GM10266 (cell line): Measurements from ENCODE around the gene YBX2.
"Not testable (repeated sequence)": the region's sequence is repeated elsewhere in the genome, so short reads cannot be mapped to it uniquely, and the experiment has no call there.

Source experiments
- DNase-seq: peaks from one replicate; pipeline ENCODE4 v3.0.0; 2012; ENCODE audit errors: extremely low spot score
- TF ChIP-seq, protein P1 (sequence below): IDR thresholded peaks from 2 replicates; pipeline ENCODE4 v1.5.1; 2012; ENCODE audit warnings: mild to moderate bottlenecking, low read depth; ENCODE audit not compliant: control insufficient read depth, insufficient read depth; ENCODE audit errors: missing control alignments

Gene YBX2

DNA sequence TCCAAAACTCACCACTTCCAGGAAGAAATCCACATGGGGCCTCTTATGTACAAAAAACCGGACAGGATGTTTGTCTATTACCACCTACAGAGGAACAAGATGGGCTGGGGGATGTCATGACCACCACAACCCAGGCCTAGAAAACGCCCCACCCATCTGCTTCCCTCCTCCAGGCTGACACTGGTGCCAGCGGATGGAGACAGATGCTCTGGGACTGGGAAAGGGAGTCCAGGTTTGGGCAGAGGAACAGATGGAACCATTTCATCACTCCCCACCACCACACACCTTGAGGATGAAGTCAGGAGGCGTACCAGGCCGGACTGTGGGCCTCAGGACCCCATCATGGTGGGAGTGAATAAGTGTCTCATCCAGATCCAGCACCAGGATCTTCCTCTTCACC lies 47.7 kb downstream of the YBX2 start:
- TF ChIP-seq, protein P1, sequence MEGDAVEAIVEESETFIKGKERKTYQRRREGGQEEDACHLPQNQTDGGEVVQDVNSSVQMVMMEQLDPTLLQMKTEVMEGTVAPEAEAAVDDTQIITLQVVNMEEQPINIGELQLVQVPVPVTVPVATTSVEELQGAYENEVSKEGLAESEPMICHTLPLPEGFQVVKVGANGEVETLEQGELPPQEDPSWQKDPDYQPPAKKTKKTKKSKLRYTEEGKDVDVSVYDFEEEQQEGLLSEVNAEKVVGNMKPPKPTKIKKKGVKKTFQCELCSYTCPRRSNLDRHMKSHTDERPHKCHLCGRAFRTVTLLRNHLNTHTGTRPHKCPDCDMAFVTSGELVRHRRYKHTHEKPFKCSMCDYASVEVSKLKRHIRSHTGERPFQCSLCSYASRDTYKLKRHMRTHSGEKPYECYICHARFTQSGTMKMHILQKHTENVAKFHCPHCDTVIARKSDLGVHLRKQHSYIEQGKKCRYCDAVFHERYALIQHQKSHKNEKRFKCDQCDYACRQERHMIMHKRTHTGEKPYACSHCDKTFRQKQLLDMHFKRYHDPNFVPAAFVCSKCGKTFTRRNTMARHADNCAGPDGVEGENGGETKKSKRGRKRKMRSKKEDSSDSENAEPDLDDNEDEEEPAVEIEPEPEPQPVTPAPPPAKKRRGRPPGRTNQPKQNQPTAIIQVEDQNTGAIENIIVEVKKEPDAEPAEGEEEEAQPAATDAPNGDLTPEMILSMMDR, result no peak
- DNase-seq, result no peak

DNA sequence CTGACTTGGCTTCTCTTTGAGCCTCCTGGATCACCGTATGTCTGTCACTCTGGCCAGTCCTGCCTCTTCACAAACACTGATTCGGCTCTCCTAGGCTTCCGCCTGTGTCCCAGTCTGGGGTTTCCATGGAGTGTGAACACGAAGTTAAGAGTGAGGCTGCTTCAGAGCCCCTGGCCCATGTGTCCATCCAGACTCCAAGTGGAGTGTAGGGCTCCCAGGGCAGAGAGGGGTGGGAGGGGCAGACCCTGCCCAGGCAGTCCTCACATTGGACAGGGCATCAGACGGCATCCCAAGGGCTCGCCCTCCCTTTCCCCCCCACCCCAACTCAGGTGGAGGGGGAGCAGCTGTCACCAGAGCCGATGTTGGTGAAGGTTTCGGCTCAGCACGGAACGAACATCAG lies 50.6 kb downstream of the YBX2 start:
- DNase-seq, result not testable (repeated sequence)

DNA sequence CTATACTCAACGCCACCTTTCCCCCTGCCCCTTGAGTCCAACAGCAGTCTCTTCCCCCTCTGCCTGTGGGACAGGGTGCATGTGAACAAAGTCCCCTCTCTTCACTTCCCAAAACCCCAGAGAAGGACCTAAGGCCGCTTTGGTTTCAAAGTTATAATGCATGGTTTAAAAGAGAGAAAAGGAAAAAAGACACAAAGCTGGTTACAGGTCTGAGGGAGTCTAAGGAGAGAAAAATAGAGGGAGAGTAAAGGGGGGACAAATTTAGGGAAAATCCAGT lies 51.0 kb downstream of the YBX2 start:
- TF ChIP-seq, protein P1, result no peak

DNA sequence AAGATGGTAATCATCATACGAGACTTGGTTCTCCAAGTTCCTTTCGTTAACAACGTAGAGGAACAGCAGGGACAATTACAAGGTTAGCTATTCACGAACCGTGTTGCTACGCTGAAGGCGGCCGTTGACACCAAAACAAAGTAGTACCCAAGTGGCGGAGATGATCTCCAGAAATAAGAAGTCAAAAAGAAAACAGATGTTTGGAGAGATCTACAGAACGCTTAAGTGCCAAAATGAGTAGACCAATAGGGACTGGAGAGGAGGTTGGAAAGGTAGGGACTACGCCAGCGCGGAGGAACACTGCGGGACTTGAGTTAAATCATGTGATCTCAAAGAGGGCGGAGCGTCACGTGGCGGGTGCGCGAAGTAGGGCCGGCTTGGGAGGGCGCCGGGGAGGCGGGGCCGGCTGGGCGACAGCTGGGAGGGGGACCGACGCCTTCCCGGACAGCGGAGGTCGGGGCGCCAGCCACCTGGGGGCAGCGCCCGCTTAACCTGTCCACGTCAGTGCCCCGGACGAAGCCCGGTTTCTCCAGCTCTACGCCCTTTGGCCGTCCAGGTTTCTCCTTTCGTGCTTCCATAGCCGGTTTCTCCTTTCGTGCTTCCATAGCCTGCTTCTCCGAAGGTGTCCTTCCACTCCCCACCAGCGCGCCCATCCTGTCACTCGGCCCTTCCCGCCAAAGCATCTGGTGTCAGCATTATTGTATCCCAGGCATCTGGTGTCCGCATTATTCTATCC lies 51.6 kb downstream of the YBX2 start:
- DNase-seq, result peak; percentile 92
- TF ChIP-seq, protein P1, result peak; percentile 7

More for the DNA sequence above, 51.0 kb downstream of the YBX2 start:
- DNase-seq, result no peak

DNA sequence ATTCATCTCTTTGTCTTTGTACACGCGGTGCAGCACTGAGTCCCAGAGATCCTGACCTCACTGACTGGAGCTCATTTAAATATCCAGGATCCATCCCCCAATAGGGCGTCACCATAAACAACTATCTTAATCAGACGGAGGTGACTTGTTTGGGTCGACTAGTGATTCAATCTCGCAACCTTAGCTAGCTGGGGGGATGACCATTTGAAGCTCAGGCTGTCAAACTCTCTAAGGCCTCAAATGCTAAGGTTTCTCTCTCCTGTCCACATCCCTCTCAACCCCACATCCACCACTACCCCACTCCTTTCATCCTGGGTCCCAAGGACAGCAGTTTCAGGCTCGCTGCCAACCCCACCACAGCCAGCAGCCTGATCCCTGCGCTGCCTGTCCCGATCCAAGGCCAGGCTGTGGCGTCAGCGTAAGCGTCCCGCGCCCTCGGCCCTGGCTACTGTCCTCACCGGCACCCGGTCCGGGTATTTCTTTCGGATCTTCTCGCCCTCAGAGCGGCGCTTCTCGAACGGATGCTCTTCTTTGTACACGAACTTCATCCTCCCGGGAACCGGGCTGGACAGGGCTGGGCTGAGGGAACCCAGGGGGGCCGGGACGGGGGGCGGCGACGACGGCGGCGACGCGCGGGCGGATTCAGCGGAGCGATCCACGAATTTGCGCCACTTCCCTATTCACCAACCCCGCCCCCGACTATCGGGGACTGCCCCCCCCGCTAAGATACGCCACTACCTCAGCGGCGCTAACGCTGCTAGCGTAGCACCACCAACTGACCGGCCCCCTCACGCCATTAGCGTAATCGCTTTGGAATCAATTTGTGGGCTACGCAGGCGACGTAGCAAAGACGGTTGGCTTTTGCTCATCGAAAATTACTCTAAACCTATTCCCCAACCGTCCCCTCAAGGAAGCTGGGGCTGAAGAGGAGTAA lies 52.4 kb downstream of the YBX2 start, which contains the start of gene GABARAP:
GABARAP (minus strand) TSS at position 667 of the 934 bp plus-strand sequence; CDS start at position 548, 119 bp downstream.
- DNase-seq, result peak; percentile 85
- TF ChIP-seq, protein P1, result no peak

DNA sequence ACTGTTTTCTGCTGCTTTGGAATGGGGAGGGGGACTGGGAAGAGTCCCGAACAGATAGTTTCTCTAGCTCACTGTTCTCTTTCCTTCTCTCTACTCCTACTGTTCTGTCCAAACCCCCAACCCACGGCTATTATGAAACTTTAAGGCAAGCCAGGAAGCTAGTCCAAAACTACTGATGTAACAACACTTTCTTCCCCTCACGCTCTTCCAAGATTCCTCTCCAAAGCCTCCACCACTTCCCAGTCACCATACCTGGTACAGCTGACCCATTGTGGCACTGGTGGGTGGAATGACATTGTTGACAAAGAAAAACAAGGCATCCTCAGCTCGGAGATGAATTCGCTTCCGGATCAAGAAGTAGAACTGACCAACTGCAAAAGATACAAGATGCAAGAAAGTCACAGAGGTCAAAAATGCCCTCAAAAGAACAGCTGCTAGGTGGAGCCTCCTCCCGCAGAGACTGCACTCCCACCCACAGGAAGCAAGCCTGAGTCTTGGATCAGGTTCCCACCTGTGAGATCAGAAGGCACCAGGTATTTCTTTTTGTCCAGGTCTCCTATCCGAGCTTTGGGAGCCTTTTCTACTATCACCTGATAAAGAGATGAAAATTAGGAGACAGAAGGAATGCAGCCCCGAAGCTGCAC lies 53.2 kb downstream of the YBX2 start:
- TF ChIP-seq, protein P1, result no peak
- no peak for DNase-seq

DNA sequence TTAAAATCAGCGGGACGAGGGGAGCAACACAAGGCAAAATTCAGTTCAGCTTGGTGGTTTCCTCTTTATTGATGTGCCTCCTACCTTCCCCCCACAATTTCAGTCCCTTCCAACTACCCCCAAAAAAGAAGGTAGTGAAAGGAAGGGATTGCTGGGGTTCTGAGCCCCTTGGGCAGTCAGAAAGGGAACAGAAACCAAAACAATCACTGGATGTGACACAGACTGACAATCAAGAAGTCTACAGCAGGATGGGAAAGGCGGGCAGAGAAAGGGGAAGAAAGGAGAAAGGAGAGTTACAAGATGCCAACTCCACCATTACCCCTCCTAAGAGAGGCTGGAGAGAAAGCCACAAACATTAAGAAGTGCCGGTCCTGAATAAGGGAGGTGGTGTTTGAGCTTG lies 54.1 kb downstream of the YBX2 start:
- no peak for DNase-seq
- TF ChIP-seq, protein P1, result no peak
